ENCODE measurements around the gene USP40.
"Not testable (repeated sequence)": the region's sequence is repeated elsewhere in the genome, so short reads cannot be mapped to it uniquely, and the experiment has no call there.

The USP40 gene

GRCh38 chr2:233566141-233566956 is at the start of gene USP40:
USP40 (minus strand) TSS chr2:233566782; CDS start chr2:233565554, 1,228 bp downstream.
- DNase-seq (ENCODE audit: low read depth), result peak; percentile 26

- DNase-seq (ENCODE audit: low read depth), result no peak
These were observed 44.7 kb upstream of the USP40 start for GRCh38 chr2:233611284-233611683.

- no peak for DNase-seq (ENCODE audit: low read depth)
These were observed 39.1 kb upstream of the USP40 start for GRCh38 chr2:233605680-233606079.

- DNase-seq (ENCODE audit: low read depth), result no peak
These were observed 38.2 kb upstream of the USP40 start for GRCh38 chr2:233604826-233605225.

GRCh38 chr2:233603520-233603919 is 36.9 kb upstream of the USP40 start:
- no peak for DNase-seq (ENCODE audit: low read depth)

- no peak for DNase-seq (ENCODE audit: low read depth)
These were observed 35.5 kb upstream of the USP40 start for GRCh38 chr2:233602076-233602475.

GRCh38 chr2:233600386-233600785 is 33.8 kb upstream of the USP40 start:
- no peak for DNase-seq (ENCODE audit: low read depth)

- DNase-seq (ENCODE audit: low read depth), result no peak
These were observed 32.4 kb upstream of the USP40 start for GRCh38 chr2:233598952-233599351.

- no peak for DNase-seq (ENCODE audit: low read depth)
These were observed 30.9 kb upstream of the USP40 start for GRCh38 chr2:233597522-233597921.

- no peak for DNase-seq (ENCODE audit: low read depth)
These were observed 26.6 kb upstream of the USP40 start for GRCh38 chr2:233593201-233593600.

GRCh38 chr2:233592706-233593105 is 26.1 kb upstream of the USP40 start:
- DNase-seq (ENCODE audit: low read depth), result not testable (repeated sequence)

- no peak for DNase-seq (ENCODE audit: low read depth)
These were observed 21.8 kb upstream of the USP40 start for GRCh38 chr2:233588400-233588799.

GRCh38 chr2:233584210-233584609 is 17.6 kb upstream of the USP40 start:
- DNase-seq (ENCODE audit: low read depth), result no peak

GRCh38 chr2:233583217-233583965 is 16.8 kb upstream of the USP40 start:
- DNase-seq (ENCODE audit: low read depth), result not testable (repeated sequence)

GRCh38 chr2:233577341-233577740 is 10.8 kb upstream of the USP40 start:
- not testable (repeated sequence) for DNase-seq (ENCODE audit: low read depth)

- no peak for DNase-seq (ENCODE audit: low read depth)
These were observed 5.9 kb upstream of the USP40 start for GRCh38 chr2:233572468-233572867.

- DNase-seq (ENCODE audit: low read depth), result no peak
These were observed 4.9 kb upstream of the USP40 start for GRCh38 chr2:233571462-233571861.

GRCh38 chr2:233571001-233571400 is 4.4 kb upstream of the USP40 start:
- DNase-seq (ENCODE audit: low read depth), result no peak

GRCh38 chr2:233565685-233566140 is 869 bp downstream of the USP40 start:
- no peak for DNase-seq (ENCODE audit: low read depth)

GRCh38 chr2:233563663-233564430 is 2.7 kb downstream of the USP40 start:
- no peak for DNase-seq (ENCODE audit: low read depth)

GRCh38 chr2:233556881-233557736 is 9.5 kb downstream of the USP40 start:
- no peak for DNase-seq (ENCODE audit: low read depth)
